ENCODE measurements around the gene MRC2. TPM values are rescaled to one million over a fixed set of nuclear protein-coding genes. Genes with fewer than 3 reads are reported as not detected.
A peak's percentile ranks its signal among the peaks of the same experiment; 100 is the strongest.

MRC2 gene
- total RNA-seq, 1 donor from 2014 or later = 45.9 TPM

DNA sequence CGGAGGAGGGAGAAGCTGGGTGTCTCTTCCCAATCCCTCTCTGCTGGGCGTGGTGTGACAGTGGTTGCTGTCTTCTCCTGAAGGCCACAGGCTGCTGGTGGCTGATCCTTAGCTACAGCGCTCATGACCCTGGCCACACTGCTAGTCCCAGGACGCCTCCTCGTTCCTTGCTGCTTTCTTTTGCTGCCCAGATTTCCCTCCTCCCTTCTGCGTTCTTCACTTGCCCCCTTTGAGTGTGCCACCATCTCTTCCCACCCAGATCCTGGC is 90.1 kb downstream of the MRC2 start:
- no peak overlapping the region for H3K4me3 ChIP-seq (ENCODE audit: low read depth, low read length)
- no peak for DNase-seq (ENCODE audit: low read depth)
- no peaks in the 10 kb centered on the region for H3K27me3 ChIP-seq (ENCODE audit: control insufficient read depth, insufficient read depth, low read length)
- TF ChIP-seq, protein P1, sequence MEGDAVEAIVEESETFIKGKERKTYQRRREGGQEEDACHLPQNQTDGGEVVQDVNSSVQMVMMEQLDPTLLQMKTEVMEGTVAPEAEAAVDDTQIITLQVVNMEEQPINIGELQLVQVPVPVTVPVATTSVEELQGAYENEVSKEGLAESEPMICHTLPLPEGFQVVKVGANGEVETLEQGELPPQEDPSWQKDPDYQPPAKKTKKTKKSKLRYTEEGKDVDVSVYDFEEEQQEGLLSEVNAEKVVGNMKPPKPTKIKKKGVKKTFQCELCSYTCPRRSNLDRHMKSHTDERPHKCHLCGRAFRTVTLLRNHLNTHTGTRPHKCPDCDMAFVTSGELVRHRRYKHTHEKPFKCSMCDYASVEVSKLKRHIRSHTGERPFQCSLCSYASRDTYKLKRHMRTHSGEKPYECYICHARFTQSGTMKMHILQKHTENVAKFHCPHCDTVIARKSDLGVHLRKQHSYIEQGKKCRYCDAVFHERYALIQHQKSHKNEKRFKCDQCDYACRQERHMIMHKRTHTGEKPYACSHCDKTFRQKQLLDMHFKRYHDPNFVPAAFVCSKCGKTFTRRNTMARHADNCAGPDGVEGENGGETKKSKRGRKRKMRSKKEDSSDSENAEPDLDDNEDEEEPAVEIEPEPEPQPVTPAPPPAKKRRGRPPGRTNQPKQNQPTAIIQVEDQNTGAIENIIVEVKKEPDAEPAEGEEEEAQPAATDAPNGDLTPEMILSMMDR (IDR thresholded peaks at IDR 0.05; ENCODE audit: insufficient read depth, low read length, poor library complexity, severe bottlenecking) = no peak
- H3K36me3 ChIP-seq (ENCODE audit: control insufficient read depth, insufficient read depth, low read length) = no peaks in the 10 kb centered on the region

DNA sequence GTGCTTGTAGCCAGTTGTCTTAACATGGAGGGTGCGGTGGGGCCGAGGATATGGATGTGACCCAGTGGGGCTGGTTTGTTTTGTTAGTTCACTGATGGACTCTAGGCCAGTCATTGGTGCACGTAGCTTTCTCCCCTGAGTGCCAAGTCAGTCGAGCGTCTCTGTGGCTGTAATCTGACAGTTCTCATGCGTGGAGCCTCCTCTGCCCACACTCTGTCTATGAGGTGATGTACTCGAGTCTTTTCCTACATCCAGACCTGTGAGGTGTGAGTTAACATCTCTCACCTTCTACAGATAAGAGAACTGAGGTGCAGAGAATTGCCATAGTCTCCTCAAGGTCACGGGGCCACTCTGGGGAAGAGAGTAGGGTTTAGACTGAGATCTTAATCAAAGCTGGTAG is 90.4 kb downstream of the MRC2 start:
- DNase-seq (ENCODE audit: low read depth) = no peak
- Histone ChIP-seq H3K36me3 (ENCODE audit: control insufficient read depth, insufficient read depth, low read length) (no peaks in the 10 kb centered on the region), H3K4me3 (ENCODE audit: low read depth, low read length) (no peak overlapping the region), H3K27me3 (ENCODE audit: control insufficient read depth, insufficient read depth, low read length) (no peaks in the 10 kb centered on the region)
- TF ChIP-seq, protein P1 (IDR thresholded peaks at IDR 0.05; ENCODE audit: insufficient read depth, low read length, poor library complexity, severe bottlenecking) = no peak

DNA sequence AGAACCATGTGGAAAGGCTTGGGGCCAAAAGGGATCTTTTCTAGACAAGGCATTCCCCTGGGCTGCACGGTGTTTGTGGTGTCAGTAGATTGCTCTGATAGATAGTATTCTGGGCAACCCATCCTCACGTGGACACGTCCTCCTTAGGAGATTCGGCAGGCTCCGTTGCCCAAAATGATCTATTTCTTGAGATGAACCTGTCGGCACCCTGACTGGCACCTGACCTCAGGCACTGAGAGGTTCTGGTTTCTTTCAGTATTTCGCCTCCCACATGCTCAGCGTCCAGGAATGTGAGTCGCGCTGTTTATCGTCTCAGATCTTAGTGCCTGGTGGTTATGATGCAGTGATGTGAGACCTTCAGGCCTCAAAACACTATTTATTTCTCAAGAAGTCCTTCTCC is 91.0 kb downstream of the MRC2 start:
- Histone ChIP-seq H3K4me3 (ENCODE audit: low read depth, low read length) (no peak overlapping the region), H3K36me3 (ENCODE audit: control insufficient read depth, insufficient read depth, low read length) (no peaks in the 10 kb centered on the region), H3K27me3 (ENCODE audit: control insufficient read depth, insufficient read depth, low read length) (no peaks in the 10 kb centered on the region)
- peak; percentile 75 for DNase-seq (ENCODE audit: low read depth)
- TF ChIP-seq, protein P1 (IDR thresholded peaks at IDR 0.05; ENCODE audit: insufficient read depth, low read length, poor library complexity, severe bottlenecking) = no peak

DNA sequence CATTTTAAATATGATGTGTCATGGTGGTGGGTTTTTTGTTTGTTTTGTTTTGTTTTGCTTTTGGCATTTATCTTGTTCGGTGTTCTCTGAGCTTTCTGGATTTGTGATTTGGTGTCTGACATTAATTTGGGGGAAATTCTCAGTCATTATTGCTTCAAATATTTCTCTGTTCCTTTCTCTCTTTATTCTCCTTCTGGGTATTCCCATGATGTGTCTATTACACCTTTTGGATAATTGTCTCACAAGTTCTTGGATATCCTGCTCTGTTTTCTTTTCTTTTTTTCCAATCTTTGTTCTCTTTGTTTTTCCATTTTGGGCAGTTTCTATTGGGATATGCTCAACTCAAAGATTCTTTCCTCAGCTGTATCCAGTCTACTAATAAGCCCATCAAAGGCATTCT is 92.1 kb downstream of the MRC2 start:
- DNase-seq (ENCODE audit: low read depth) = no peak
- Histone ChIP-seq H3K27me3 (ENCODE audit: control insufficient read depth, insufficient read depth, low read length) (no peaks in the 10 kb centered on the region), H3K36me3 (ENCODE audit: control insufficient read depth, insufficient read depth, low read length) (no peaks in the 10 kb centered on the region), H3K4me3 (ENCODE audit: low read depth, low read length) (no peak overlapping the region)
- TF ChIP-seq, protein P1 (IDR thresholded peaks at IDR 0.05; ENCODE audit: insufficient read depth, low read length, poor library complexity, severe bottlenecking) = no peak

DNA sequence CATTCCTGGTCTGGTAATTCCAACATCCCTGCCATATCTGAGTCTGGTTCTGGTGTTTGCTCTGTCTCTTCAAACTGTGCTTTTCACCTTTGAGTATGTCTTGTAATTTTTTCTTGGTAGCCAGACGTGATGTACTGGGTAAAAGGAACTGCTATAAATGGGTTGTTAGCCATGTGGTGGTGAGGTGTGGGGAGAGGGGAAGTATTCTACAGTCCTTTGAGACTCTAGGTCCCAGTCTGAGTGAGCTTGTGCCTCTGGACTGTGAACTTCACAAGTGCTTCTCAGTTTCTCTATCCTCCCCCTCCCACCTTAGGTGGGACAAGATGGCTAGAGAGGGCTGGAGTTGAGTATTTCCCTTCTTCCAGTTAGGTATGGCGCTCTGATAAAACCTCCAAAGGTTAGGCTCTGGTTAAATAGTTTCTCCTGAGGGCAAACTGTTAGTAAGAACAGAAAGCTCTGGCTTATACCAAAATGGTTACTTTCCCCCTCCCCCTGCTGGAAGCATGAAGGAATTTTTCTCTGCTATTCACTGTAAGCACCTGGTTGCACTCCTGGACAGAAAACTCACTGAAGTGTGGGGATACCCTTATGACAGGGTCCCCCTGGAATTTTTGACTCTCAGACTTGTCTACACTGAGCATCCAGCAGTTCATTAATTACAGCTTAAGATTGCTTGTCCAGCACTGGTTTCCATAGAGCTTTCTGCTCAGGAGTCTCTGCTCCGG is 92.8 kb downstream of the MRC2 start:
- no peaks in the 10 kb centered on the region for H3K36me3 ChIP-seq (ENCODE audit: control insufficient read depth, insufficient read depth, low read length)
- TF ChIP-seq, protein P1 (IDR thresholded peaks at IDR 0.05; ENCODE audit: insufficient read depth, low read length, poor library complexity, severe bottlenecking) = peak; percentile 46
- H3K4me3 ChIP-seq (ENCODE audit: low read depth, low read length) = no peak overlapping the region
- DNase-seq (ENCODE audit: low read depth) = peak; percentile 82
- H3K27me3 ChIP-seq (ENCODE audit: control insufficient read depth, insufficient read depth, low read length) = no peaks in the 10 kb centered on the region

DNA sequence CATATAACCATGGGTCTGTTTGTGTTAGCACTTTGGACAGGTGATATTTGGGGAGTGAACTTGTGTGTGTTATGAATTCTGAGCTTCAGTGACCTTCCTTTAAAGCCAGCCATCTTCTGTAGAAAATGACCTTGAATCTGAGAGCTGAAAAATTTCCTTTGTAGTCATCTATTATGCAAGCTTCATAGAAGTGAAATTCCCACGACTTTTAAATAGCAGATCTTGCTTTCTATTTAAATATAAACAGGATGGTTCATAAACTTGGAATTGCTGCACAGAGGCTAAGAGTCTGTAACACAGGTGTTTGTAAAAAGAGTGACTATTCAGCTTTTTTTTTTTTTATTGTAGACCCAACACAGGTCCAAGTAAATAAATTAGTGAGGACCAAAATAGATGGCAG is 95.2 kb downstream of the MRC2 start:
- no peaks in the 10 kb centered on the region for H3K36me3 ChIP-seq (ENCODE audit: control insufficient read depth, insufficient read depth, low read length)
- DNase-seq (ENCODE audit: low read depth) = no peak
- TF ChIP-seq, protein P1 (IDR thresholded peaks at IDR 0.05; ENCODE audit: insufficient read depth, low read length, poor library complexity, severe bottlenecking) = no peak
- H3K4me3 ChIP-seq (ENCODE audit: low read depth, low read length) = no peak overlapping the region
- no peaks in the 10 kb centered on the region for H3K27me3 ChIP-seq (ENCODE audit: control insufficient read depth, insufficient read depth, low read length)

All from kidney epithelial cell (primary cell).